ENCODE measurements around the gene CACNA1S.

The CACNA1S gene

GRCh38 chr1:200999667-201000066 is 112.6 kb downstream of the CACNA1S start:
- no peak overlapping the region for H3K4me3 ChIP-seq (ENCODE audit: low read depth, low read length)
- no peak for DNase-seq (ENCODE audit: low read depth)
- TF ChIP-seq CTCF (IDR thresholded peaks at IDR 0.05; ENCODE audit: low read depth, low read length, missing control alignments) = no peak

GRCh38 chr1:200998323-200998722 is 113.9 kb downstream of the CACNA1S start:
- DNase-seq (ENCODE audit: low read depth) = no peak
- TF ChIP-seq CTCF (IDR thresholded peaks at IDR 0.05; ENCODE audit: low read depth, low read length, missing control alignments) = no peak
- H3K4me3 ChIP-seq (ENCODE audit: low read depth, low read length) = no peak overlapping the region

- no peak overlapping the region for H3K4me3 ChIP-seq (ENCODE audit: low read depth, low read length)
- no peak for TF ChIP-seq CTCF (IDR thresholded peaks at IDR 0.05; ENCODE audit: low read depth, low read length, missing control alignments)
- no peak for DNase-seq (ENCODE audit: low read depth)
Measured at GRCh38 chr1:200992382-200993048, 119.7 kb downstream of the CACNA1S start.

DNA sequence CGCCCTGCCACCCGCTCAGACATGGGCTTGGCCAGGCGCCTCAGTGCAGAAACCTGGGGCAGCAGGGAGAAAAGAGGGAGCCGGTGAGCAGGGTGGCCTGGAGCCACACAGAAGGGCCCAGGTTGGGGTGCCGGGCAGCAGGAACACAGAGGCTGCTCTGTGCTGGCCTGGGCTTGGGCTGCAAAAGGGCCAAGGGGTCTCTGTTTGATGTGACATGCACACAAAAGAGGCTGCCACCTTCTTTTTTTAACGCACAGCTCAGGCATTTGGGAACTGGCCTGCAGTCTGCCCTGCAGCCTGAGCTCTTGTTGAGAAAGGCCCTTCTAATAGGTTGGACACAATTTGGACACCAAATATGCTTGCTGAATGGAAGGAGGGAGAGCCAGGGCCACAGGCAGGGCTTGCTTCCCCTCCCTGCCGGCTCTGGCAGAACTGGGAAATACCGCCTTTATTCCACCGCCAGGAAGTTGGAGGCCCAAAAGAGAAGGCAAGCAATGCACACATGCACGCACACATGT is 121.1 kb downstream of the CACNA1S start:
- DNase-seq (ENCODE audit: low read depth) = no peak
- TF ChIP-seq CTCF (IDR thresholded peaks at IDR 0.05; ENCODE audit: low read depth, low read length, missing control alignments) = no peak
- no peak overlapping the region for H3K4me3 ChIP-seq (ENCODE audit: low read depth, low read length)

DNA sequence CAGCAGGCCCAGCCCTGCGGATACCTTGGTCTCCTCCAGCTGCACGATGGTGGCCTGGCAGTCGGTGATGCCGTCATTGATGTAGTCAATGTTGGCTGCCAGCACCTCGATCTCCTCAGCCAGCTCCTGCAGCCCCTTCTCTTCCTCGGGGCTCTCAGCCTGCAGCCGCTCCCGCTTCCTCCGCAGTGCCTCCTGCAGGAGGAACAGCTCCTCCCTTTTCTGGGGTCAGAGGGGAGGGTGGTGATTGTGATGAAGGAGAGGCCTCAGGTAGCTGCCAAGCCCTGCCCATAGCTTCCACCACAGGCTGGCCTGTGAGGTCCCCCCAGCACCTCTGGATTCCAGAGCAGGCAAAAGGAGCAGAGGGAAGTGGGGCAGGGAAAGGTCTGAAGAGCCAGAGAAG is 122.1 kb downstream of the CACNA1S start:
- no peak overlapping the region for H3K4me3 ChIP-seq (ENCODE audit: low read depth, low read length)
- DNase-seq (ENCODE audit: low read depth) = no peak
- no peak for TF ChIP-seq CTCF (IDR thresholded peaks at IDR 0.05; ENCODE audit: low read depth, low read length, missing control alignments)

All from GM12864 (cell line).